Activated T-helper 1 cell treated with Interleukin-2 at 50 U/mL for 16 hours (primary cell): ENCODE measurements around the gene RTKN.
"Not testable (repeated sequence)": the region's sequence is repeated elsewhere in the genome, so short reads cannot be mapped to it uniquely, and the experiment has no call there.

Experiments used
- DNase-seq: peaks from one replicate; pipeline ENCODE4 v3.0.0-alpha.2; 2020; ENCODE audit warnings: low read depth

RTKN gene

GRCh38 chr2:74461187-74462053, 19.7 kb upstream of the RTKN start:
- DNase-seq: no peak

DNA sequence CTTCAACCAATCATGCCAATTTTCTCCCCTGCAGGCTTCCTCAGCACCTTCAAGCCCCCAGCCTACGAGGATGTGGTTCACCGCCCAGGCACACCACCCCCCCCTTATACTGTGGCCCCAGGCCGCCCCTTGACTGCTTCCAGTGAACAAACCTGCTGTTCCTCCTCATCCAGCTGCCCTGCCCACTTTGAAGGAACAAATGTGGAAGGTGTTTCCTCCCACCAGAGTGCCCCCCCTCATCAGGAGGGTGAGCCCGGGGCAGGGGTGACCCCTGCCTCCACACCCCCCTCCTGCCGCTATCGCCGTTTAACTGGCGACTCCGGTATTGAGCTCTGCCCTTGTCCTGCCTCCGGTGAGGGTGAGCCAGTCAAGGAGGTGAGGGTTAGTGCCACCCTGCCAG, 18.4 kb upstream of the RTKN start:
- not testable (repeated sequence) for DNase-seq

GRCh38 chr2:74459503-74460118, 17.9 kb upstream of the RTKN start:
- not testable (repeated sequence) for DNase-seq

- DNase-seq: no peak
Measured at GRCh38 chr2:74458938-74459363, 17.2 kb upstream of the RTKN start.

DNA sequence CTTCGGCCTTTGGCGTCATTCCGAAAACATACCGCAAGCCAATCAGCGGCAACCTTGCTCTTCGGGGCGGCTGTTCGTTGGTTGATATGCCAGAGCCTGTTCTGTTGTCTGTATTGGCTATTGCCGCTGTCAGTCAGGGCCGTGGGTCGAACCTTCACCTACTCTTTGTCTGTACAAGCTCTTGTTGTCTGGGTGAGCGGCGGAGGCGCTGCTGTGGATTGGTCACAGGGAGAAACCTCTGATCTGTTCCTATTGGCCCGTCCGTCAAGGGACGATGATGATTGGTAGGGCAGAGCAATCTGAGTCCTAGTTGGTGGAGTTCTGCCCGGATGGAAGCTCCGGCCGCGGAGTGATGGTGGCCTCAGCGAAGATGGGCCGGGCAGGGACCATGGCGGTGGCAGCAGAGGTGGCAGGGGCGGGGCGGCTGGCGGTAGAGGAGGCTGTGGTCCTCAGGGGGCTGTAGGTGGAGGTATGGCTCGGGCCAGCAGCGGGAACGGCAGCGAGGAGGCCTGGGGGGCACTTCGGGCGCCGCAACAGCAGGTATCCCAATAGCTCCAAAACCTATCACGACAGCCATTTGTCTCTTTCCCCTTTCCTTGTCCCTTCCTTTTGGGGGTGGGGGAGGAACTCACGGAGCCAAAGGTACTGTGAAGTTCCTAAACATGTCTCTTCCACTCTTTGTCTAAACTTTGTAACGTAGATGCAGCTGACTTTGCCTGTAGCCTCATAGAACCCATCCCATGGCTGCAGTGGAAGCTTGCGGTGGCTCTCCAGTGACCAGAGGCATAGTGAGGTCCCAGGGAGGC, 16.6 kb upstream of the RTKN start, which contains the start of gene WBP1:
TSS of gene WBP1 (plus strand) at position 307 of the 806 bp plus-strand sequence. CDS start at position 472, 165 bp downstream.
- peak; percentile 97 for DNase-seq

DNA sequence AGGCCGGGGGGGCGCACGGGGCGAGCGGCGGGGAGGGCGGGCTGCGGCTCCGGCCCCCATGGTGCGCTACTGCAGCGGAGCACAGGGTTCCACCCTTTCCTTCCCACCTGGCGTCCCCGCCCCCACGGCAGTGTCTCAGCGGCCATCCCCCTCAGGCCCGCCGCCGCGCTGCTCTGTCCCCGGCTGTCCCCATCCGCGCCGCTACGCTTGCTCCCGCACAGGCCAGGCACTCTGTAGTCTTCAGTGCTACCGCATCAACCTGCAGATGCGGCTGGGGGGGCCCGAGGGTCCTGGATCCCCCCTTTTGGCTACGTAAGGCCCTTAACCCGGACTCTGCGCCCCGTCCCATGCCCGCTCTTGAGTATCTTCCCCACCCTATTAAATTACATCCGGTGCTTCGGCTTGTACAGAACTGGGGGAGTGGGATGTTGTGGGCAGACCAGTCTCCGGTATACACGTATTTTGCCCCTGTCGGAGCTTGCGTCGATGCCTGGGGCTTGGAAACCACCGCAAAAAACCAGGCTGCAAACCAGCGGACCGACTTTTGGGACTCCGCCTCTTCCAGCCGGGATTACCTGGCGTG, 15.9 kb upstream of the RTKN start:
- peak; percentile 70 for DNase-seq

DNA sequence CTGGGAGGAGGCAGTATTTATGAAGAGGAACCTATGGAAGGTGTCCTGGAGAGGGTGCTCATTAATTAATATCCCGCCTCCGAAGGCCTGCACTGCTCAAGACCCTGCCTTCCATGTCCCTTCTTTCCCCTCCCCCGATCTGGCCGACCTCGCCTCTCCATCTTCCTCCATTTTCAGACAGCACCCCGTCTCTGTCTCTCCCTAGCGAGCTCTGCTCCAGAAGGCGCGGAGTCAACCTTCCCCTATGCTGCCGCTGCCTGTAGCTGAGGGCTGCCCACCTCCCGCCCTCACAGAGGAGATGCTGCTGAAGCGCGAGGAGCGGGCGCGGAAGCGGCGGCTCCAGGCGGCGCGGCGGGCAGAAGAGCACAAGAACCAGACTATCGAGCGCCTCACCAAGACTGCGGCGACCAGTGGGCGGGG, 15.4 kb upstream of the RTKN start:
- no peak for DNase-seq

- peak; percentile 94 for DNase-seq
Measured at GRCh38 chr2:74454654-74455511, 13.1 kb upstream of the RTKN start, which contains the start of gene INO80B. INO80B (plus strand) TSS chr2:74455087; CDS start chr2:74455117, 30 bp downstream.

GRCh38 chr2:74450570-74451190, 8.9 kb upstream of the RTKN start:
- DNase-seq: no peak

DNA sequence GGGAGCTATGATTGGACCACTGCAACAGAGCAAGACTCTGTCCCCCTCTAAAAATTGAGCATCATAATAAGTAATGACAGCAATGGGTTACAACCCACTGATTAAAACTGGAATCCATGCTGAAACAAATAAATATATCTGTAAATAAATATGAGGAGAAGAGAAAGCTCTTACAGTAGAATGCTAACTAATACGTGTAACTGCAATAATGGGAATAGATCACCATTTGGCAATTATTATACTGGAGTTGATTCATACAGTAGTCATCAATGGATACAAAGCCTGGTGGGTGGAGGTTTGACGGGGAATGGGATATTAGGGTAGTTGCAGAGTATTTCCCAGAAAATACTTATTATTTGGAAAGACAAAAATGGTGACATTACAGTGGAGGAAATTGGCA, 7.0 kb upstream of the RTKN start:
- DNase-seq: no peak

DNA sequence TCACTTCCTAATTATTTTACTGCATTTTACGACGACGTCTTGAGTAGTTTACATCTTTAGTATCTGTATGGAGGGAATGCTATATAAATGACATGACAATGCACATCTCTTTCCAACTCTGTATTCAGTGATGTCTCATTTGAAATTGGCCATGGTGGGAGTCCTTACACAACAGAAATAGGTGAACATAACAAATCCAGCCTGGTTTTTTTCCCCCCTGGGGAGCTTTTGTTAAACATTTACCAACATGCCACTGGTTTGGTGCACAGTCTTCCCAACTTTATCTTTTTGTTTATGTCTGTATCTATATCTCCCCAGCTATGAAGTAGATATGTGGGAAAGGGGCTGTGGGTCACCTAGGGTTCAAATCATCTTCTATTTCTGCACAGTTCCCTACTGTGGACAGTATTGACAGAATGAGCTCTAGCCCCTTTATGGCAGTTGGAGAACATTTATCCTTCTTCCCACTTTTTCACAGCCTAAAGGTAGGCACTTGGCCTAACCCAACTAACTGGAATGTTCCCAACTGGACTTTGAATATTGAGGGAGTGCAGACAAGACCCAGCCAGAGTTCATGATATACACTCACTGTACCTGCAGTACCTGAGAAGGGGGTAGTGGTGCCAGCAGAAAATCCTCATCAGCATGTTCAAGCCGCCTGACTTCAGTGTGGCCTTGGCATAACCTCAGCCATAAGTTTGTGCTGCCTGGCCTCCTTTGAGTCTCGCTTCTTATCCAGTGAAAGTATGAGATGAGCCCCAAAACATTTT, 5.7 kb upstream of the RTKN start:
- no peak for DNase-seq

GRCh38 chr2:74444498-74445318, 3.0 kb upstream of the RTKN start:
- DNase-seq: no peak

GRCh38 chr2:74442483-74443297, 953 bp upstream of the RTKN start:
- not testable (repeated sequence) for DNase-seq

- DNase-seq: no peak
Measured at GRCh38 chr2:74441170-74441689, 507 bp downstream of the RTKN start.

- DNase-seq: no peak
Measured at GRCh38 chr2:74440378-74441169, 1.2 kb downstream of the RTKN start.

DNA sequence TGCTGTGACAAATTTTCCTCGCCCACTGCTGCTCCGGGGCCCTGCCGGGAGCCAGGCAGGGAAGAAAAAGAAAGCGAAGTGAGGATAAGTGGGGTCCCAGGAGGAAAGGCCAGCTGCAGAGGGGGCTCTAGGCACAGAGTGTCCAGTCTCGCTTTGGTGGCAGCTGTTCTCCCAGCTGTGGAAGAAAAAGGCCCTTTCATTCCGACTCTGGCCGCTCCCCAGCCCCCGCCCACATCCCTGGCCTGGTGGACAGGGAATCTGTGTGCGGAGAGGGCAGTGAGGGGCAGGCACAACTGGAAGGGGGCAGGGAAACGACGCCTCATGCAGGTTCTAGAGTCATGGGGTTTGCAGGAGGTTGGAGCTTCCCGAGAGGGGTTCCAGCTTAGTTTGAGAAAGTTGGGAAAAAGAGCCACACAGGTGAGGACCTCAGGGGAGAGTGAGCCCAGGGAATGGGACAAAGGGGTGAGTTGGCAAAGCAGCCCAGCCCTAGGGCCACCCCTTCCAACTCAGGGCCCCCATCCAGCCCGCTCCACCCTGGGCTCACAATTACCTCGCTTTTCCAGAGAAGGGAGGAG, 1.8 kb downstream of the RTKN start:
- no peak for DNase-seq

- DNase-seq: no peak
Measured at GRCh38 chr2:74439373-74439772, 2.4 kb downstream of the RTKN start.
